ENCODE results near the gene PLEK2. TPM values are rescaled to one million over a fixed set of nuclear protein-coding genes. Genes with fewer than 3 reads are reported as not detected.

Gene PLEK2
- total and polyA plus RNA-seq, 2 of the 13 experiments (the other 11 are each of a cell fraction or from before 2014, with no cell fraction given), result 0.26 to 1.5 TPM

DNA sequence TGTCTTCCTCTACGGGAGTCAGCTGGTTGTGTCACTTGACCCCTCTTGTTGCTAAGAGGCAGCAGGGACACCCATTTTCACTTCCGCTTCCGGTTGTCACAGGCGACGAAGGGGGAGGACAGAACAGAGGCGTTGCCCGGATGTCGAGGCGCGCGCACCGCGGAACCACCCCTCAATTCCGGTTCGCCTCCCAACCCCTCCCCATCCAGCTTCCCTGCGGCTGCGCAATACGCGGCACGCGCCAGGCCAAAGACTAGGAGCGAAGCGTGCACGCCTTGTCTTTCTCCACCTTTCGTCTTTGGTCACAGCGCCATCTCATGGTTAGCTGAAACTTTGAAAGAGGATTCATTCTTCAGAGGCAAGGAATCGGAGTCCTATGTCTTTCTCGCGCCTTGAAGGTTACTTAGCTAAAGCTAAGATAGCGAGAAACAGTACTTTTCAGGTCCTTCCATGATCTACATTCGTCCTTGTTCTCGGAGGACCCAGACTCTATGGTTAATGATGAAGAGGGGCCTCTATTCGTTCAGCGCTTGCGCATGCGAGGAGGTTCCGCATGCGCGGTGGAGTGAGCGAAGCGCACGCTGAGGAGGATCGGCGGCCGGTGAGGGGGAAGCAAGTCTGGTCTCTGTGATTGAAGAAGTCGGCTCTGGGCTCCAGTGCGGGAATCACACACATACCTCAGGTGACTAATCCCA, 52.0 kb downstream of the PLEK2 start, which contains the start of the genes ATP6V1D and EIF2S1 (continued):
- no peak for TF ChIP-seq ZNF121 (CRISPR knock-in tag; IDR thresholded peaks at IDR 0.05)
- TF ChIP-seq PBX2 (CRISPR knock-in tag; IDR thresholded peaks at IDR 0.05), result no peak
- TF ChIP-seq ZNF557 (CRISPR knock-in tag; IDR thresholded peaks at IDR 0.05), result no peak
- TF ChIP-seq ZBTB10 (CRISPR knock-in tag; IDR thresholded peaks at IDR 0.05; ENCODE audit: borderline replicate concordance), result no peak
- TF ChIP-seq, protein P1, sequence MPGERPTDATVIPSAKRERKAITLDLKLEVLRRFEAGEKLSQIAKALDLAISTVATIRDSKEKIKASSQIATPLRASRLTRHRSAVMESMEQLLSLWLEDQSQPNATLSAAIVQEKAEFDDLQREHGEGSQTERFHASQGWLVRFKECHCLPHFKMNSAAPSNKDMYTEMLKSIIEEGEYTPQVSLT (CRISPR knock-in tag; IDR thresholded peaks at IDR 0.05; ENCODE audit: borderline replicate concordance, low read depth), result no peak; the same call in 1 of the 2 replicates
- TF ChIP-seq RAD21 (CRISPR knock-in tag; IDR thresholded peaks at IDR 0.05), result 0 out of 2 replicates have a peak, but pooled peaks have one; percentile 22
- TF ChIP-seq, protein P2, sequence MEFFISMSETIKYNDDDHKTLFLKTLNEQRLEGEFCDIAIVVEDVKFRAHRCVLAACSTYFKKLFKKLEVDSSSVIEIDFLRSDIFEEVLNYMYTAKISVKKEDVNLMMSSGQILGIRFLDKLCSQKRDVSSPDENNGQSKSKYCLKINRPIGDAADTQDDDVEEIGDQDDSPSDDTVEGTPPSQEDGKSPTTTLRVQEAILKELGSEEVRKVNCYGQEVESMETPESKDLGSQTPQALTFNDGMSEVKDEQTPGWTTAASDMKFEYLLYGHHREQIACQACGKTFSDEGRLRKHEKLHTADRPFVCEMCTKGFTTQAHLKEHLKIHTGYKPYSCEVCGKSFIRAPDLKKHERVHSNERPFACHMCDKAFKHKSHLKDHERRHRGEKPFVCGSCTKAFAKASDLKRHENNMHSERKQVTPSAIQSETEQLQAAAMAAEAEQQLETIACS (CRISPR knock-in tag; IDR thresholded peaks at IDR 0.05), result peak; percentile 82
- TF ChIP-seq STAT5B (CRISPR knock-in tag; IDR thresholded peaks at IDR 0.05), result no peak
- TF ChIP-seq ZNF703 (CRISPR knock-in tag; IDR thresholded peaks at IDR 0.05; ENCODE audit: borderline replicate concordance), result no peak
- TF ChIP-seq ZFYVE20 (CRISPR knock-in tag; IDR thresholded peaks at IDR 0.05; ENCODE audit: borderline replicate concordance, low read depth), result no peak
- TF ChIP-seq, protein P3, sequence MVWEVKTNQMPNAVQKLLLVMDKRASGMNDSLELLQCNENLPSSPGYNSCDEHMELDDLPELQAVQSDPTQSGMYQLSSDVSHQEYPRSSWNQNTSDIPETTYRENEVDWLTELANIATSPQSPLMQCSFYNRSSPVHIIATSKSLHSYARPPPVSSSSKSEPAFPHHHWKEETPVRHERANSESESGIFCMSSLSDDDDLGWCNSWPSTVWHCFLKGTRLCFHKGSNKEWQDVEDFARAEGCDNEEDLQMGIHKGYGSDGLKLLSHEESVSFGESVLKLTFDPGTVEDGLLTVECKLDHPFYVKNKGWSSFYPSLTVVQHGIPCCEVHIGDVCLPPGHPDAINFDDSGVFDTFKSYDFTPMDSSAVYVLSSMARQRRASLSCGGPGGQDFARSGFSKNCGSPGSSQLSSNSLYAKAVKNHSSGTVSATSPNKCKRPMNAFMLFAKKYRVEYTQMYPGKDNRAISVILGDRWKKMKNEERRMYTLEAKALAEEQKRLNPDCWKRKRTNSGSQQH (CRISPR knock-in tag; IDR thresholded peaks at IDR 0.05; ENCODE audit: low read depth), result peak; percentile 79
- TF ChIP-seq MTA1 (CRISPR knock-in tag; IDR thresholded peaks at IDR 0.05; ENCODE audit: borderline replicate concordance), result no peak
- TF ChIP-seq, protein P4, sequence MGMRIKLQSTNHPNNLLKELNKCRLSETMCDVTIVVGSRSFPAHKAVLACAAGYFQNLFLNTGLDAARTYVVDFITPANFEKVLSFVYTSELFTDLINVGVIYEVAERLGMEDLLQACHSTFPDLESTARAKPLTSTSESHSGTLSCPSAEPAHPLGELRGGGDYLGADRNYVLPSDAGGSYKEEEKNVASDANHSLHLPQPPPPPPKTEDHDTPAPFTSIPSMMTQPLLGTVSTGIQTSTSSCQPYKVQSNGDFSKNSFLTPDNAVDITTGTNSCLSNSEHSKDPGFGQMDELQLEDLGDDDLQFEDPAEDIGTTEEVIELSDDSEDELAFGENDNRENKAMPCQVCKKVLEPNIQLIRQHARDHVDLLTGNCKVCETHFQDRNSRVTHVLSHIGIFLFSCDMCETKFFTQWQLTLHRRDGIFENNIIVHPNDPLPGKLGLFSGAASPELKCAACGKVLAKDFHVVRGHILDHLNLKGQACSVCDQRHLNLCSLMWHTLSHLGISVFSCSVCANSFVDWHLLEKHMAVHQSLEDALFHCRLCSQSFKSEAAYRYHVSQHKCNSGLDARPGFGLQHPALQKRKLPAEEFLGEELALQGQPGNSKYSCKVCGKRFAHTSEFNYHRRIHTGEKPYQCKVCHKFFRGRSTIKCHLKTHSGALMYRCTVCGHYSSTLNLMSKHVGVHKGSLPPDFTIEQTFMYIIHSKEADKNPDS (CRISPR knock-in tag; IDR thresholded peaks at IDR 0.05), result no peak
- TF ChIP-seq ZNF713 (CRISPR knock-in tag; IDR thresholded peaks at IDR 0.05), result no peak
- TF ChIP-seq HDAC1 (CRISPR knock-in tag; IDR thresholded peaks at IDR 0.05), result peak; percentile 96
- TF ChIP-seq CC2D1A (CRISPR knock-in tag; IDR thresholded peaks at IDR 0.05), result no peak
- peak; percentile 62 for TF ChIP-seq CEBPG (CRISPR knock-in tag; IDR thresholded peaks at IDR 0.05)
- TF ChIP-seq DBP (CRISPR knock-in tag; IDR thresholded peaks at IDR 0.05; ENCODE audit: not compliant biosample characterization), result no peak
- no peak for TF ChIP-seq MAFK (conservative IDR thresholded peaks at IDR 0.05 in 1 of 2, IDR thresholded peaks at IDR 0.05 in 1 of 2; ENCODE audit: low read length in 2 of 2)
